ENCODE data around the gene ZC3H7A.

The ZC3H7A gene

GRCh38 chr16:11734653-11735043 lies 62.4 kb downstream of the ZC3H7A start:
- no peak for DNase-seq

- no peak for DNase-seq
Observed at GRCh38 chr16:11734025-11734652, 62.9 kb downstream of the ZC3H7A start.

- DNase-seq = no peak
Observed at GRCh38 chr16:11731222-11731621, 65.8 kb downstream of the ZC3H7A start.

- no peak for DNase-seq
Observed at GRCh38 chr16:11729787-11730186, 67.3 kb downstream of the ZC3H7A start.

GRCh38 chr16:11727796-11728543 lies 69.1 kb downstream of the ZC3H7A start:
- no peak for DNase-seq

- DNase-seq = no peak
Observed at GRCh38 chr16:11726008-11726407, 71.0 kb downstream of the ZC3H7A start.

- DNase-seq = no peak
Observed at GRCh38 chr16:11725457-11725856, 71.6 kb downstream of the ZC3H7A start.

GRCh38 chr16:11722468-11722808 lies 74.6 kb downstream of the ZC3H7A start:
- DNase-seq = no peak

- DNase-seq = no peak
Observed at GRCh38 chr16:11721781-11722467, 75.1 kb downstream of the ZC3H7A start.

GRCh38 chr16:11719762-11720161 lies 77.3 kb downstream of the ZC3H7A start:
- no peak for DNase-seq

- DNase-seq = no peak
Observed at GRCh38 chr16:11719171-11719570, 77.9 kb downstream of the ZC3H7A start.

- DNase-seq = no peak
Observed at GRCh38 chr16:11717811-11718210, 79.2 kb downstream of the ZC3H7A start.

GRCh38 chr16:11716336-11716735 lies 80.7 kb downstream of the ZC3H7A start:
- no peak for DNase-seq

GRCh38 chr16:11715246-11715947 lies 81.7 kb downstream of the ZC3H7A start:
- DNase-seq = no peak

GRCh38 chr16:11712122-11712521 lies 84.9 kb downstream of the ZC3H7A start:
- no peak for DNase-seq

- no peak for DNase-seq
Observed at GRCh38 chr16:11711662-11712061, 85.4 kb downstream of the ZC3H7A start.

GRCh38 chr16:11708421-11708820 lies 88.6 kb downstream of the ZC3H7A start:
- DNase-seq = no peak

GRCh38 chr16:11707679-11708197 lies 89.3 kb downstream of the ZC3H7A start:
- DNase-seq = no peak

GRCh38 chr16:11706180-11706742 lies 90.8 kb downstream of the ZC3H7A start:
- DNase-seq = no peak

GRCh38 chr16:11705311-11706025 lies 91.6 kb downstream of the ZC3H7A start:
- DNase-seq = no peak

All from effector CD8-positive, alpha-beta T cell (primary cell).